CD4-positive, alpha-beta T cell (primary cell): ENCODE data around the gene FAM234A. TPM values are rescaled to one million over a fixed set of nuclear protein-coding genes. Genes with fewer than 3 reads are reported as not detected.

ENCODE experiments used
- ATAC-seq: fragments of 200-7000 bp; cut with Tn5 transposase; one replicate; pipeline ENCODE4 v1.10.0; 2022; ENCODE audit warnings: mild to moderate bottlenecking; ENCODE audit not compliant: poor library complexity
- CTCF ChIA-PET: fragments of 350-600 bp; sonication (Branson Sonifier 250); formaldehyde crosslinking; loops from one replicate; lab custom pipeline; 2021; ENCODE audit warnings: antibody characterized with exemption, inconsistent platforms; lab: Charles Lee
- POLR2A ChIA-PET: fragments of 350-600 bp; sonication (Branson Sonifier 250); formaldehyde crosslinking; loops from one replicate; lab custom pipeline; 2021; ENCODE audit warnings: antibody characterized with exemption, inconsistent platforms; lab: Charles Lee
- DNase-seq, 14 experiments: peaks; one replicate each; pipeline ENCODE4 v3.0.0-alpha.2; 2013 to 2020; ENCODE audit warnings: mixed read lengths in 2 of 14
- H3K27ac ChIP-seq, 2 donors: one replicate each; pipeline versions ENCODE4 v1.5.1 to v1.7.0; 2013; ENCODE audit warnings: low read length in 2 of 2, low read depth in 1 of 2, mild to moderate bottlenecking in 1 of 2
- H3K27me3 ChIP-seq, 2 experiments: 1 replicate in 1 of 2; 2 replicates in 1 of 2; pipeline versions ENCODE4 v1.6.1 to v1.7.0; 2013; ENCODE audit warnings: low read length in 2 of 2, control low read depth in 1 of 2, mild to moderate bottlenecking in 1 of 2, moderate library complexity in 1 of 2; ENCODE audit not compliant: insufficient read depth in 2 of 2, control insufficient read depth in 1 of 2
- H3K36me3 ChIP-seq: one replicate; pipeline ENCODE4 v1.6.1; 2013; ENCODE audit warnings: low read length, control low read depth; ENCODE audit not compliant: insufficient read depth
- H3K4me1 ChIP-seq: one replicate; pipeline ENCODE4 v1.6.1; 2013; ENCODE audit warnings: low read length, control low read depth; ENCODE audit not compliant: insufficient read depth
- H3K4me3 ChIP-seq: one replicate; pipeline ENCODE4 v1.5.1; 2013; ENCODE audit warnings: mild to moderate bottlenecking, low read length, moderate library complexity
- H3K9me3 ChIP-seq, 2 experiments: 1 replicate in 1 of 2; 2 replicates in 1 of 2; pipeline versions ENCODE4 v1.6.1 to v1.7.0; 2013; ENCODE audit warnings: low read length in 2 of 2, mild to moderate bottlenecking in 2 of 2, control low read depth in 1 of 2, moderate library complexity in 1 of 2; ENCODE audit not compliant: control insufficient read depth in 1 of 2, insufficient read depth in 1 of 2
- H3K27ac Mint-ChIP-seq: one replicate; pipeline ENCODE4 v1.8.0; 2020; ENCODE audit warnings: mixed read lengths
- H3K27me3 Mint-ChIP-seq: one replicate; pipeline ENCODE4 v1.8.0; 2021; ENCODE audit warnings: mixed read lengths
- H3K36me3 Mint-ChIP-seq: one replicate; pipeline ENCODE4 v1.8.0; 2021; ENCODE audit warnings: low read depth, mixed read lengths
- H3K4me1 Mint-ChIP-seq: one replicate; pipeline ENCODE4 v1.8.0; 2021; ENCODE audit warnings: low read depth, mixed read lengths
- H3K4me3 Mint-ChIP-seq: one replicate; pipeline ENCODE4 v1.8.0; 2020; ENCODE audit warnings: mild to moderate bottlenecking, mixed read lengths
- H3K9me3 Mint-ChIP-seq: one replicate; pipeline ENCODE4 v1.8.0; 2020; ENCODE audit warnings: mixed read lengths
- CTCF ChIP-seq: fragments of 200-600 bp; IDR thresholded peaks from one replicate; pipeline ENCODE4 v1.8.0; 2022; ENCODE audit warnings: antibody characterized with exemption, mild to moderate bottlenecking
- intact Hi-C, 2 experiments: fragments of 100-400 bp; cut with DNase I in 1 of 2; cut with micrococcal nuclease in 1 of 2; formaldehyde crosslinking; loops; one replicate each; pipeline versions ENCODE4 v1.15.1 to v1.9.0; 2023 to 2025; cut with DNase I, micrococcal nuclease
- total RNA-seq, 174 experiments: library from RNA in 2 of 174; stranded (reverse) in 2 of 174; gene quantifications; one replicate each; pipeline ENCODE4 v1.2.3 and lab custom pipeline; 2021 to 2026

Gene FAM234A
- total RNA-seq, 2 experiments from 2014 or later = 15.6 to 17.0 TPM

- CTCF ChIA-PET = no interaction called here
- Mint-ChIP-seq H3K4me3 (no peak overlapping the region), H3K27me3 (no peaks in the 10 kb centered on the region), H3K4me1 (no peaks in the 10 kb centered on the region), H3K27ac (no peak overlapping the region), H3K9me3 (no peaks in the 10 kb centered on the region), H3K36me3 (peaks cover 56% of the 10 kb centered on the region)
- H3K36me3 ChIP-seq = peaks cover 63% of the 10 kb centered on the region
- H3K4me1 ChIP-seq = no peaks in the 10 kb centered on the region
- POLR2A ChIA-PET = no interaction called here
- H3K27ac ChIP-seq = no peak overlapping the region
- no peak for TF ChIP-seq CTCF
- no peak overlapping the region for H3K4me3 ChIP-seq
- intact Hi-C loops = no loop called here
- H3K9me3 ChIP-seq = peaks cover 0 to 24% of the 10 kb centered on the region in 2 experiments
- DNase-seq = no peak
- no peak for ATAC-seq
- no peaks in the 10 kb centered on the region for H3K27me3 ChIP-seq
Observed at GRCh38 chr16:289395-289997, 54.9 kb downstream of the FAM234A start.

GRCh38 chr16:290015-290680, 55.5 kb downstream of the FAM234A start:
- DNase-seq (no peak), ATAC-seq (no peak)
- POLR2A ChIA-PET = no interaction called here
- Histone ChIP-seq H3K4me1 (no peaks in the 10 kb centered on the region), H3K36me3 (peaks cover 63% of the 10 kb centered on the region), H3K9me3 (peaks cover 0 to 17% of the 10 kb centered on the region in 2 experiments), H3K27me3 (no peaks in the 10 kb centered on the region), H3K27ac (no peak overlapping the region), H3K4me3 (no peak overlapping the region)
- CTCF ChIA-PET = no interaction called here
- peaks cover 56% of the 10 kb centered on the region for H3K36me3 Mint-ChIP-seq
- H3K4me3 Mint-ChIP-seq = no peak overlapping the region
- no peaks in the 10 kb centered on the region for H3K9me3 Mint-ChIP-seq
- no peak for TF ChIP-seq CTCF
- intact Hi-C loops = no loop called here
- H3K27me3 Mint-ChIP-seq = no peaks in the 10 kb centered on the region
- H3K27ac Mint-ChIP-seq = no peak overlapping the region
- no peaks in the 10 kb centered on the region for H3K4me1 Mint-ChIP-seq

GRCh38 chr16:290681-291405, 56.2 kb downstream of the FAM234A start:
- no peak for ATAC-seq
- H3K36me3 ChIP-seq = peaks cover 63% of the 10 kb centered on the region
- no peak overlapping the region for H3K27ac ChIP-seq
- H3K4me3 ChIP-seq = no peak overlapping the region
- Mint-ChIP-seq H3K4me3 (no peak overlapping the region), H3K36me3 (peaks cover 56% of the 10 kb centered on the region), H3K27me3 (no peaks in the 10 kb centered on the region), H3K4me1 (no peaks in the 10 kb centered on the region), H3K27ac (no peak overlapping the region), H3K9me3 (no peaks in the 10 kb centered on the region)
- H3K9me3 ChIP-seq = peaks cover 0 to 13% of the 10 kb centered on the region in 2 experiments
- no peaks in the 10 kb centered on the region for H3K4me1 ChIP-seq
- no peak for TF ChIP-seq CTCF
- intact Hi-C loops = no loop called here
- no peak for DNase-seq
- POLR2A ChIA-PET = no interaction called here
- CTCF ChIA-PET = no interaction called here
- H3K27me3 ChIP-seq = no peaks in the 10 kb centered on the region
